Loucy (cell line): ENCODE measurements around the gene MGAM2.

Source experiments
- EZH2phosphoT487 ChIP-seq: fragments of 200-600 bp; IDR thresholded peaks from 2 replicates; pipeline ENCODE4 v1.6.1; 2018; ENCODE audit warnings: antibody characterized with exemption, mild to moderate bottlenecking, moderate library complexity, borderline replicate concordance
- TF ChIP-seq, protein P1 (sequence below): fragments of 200-600 bp; sonication (generic); conservative IDR thresholded peaks from 2 replicates; pipeline ENCODE4 v1.5.1; 2014; ENCODE audit warnings: mild to moderate bottlenecking, antibody characterized with exemption, low read length

DNA sequence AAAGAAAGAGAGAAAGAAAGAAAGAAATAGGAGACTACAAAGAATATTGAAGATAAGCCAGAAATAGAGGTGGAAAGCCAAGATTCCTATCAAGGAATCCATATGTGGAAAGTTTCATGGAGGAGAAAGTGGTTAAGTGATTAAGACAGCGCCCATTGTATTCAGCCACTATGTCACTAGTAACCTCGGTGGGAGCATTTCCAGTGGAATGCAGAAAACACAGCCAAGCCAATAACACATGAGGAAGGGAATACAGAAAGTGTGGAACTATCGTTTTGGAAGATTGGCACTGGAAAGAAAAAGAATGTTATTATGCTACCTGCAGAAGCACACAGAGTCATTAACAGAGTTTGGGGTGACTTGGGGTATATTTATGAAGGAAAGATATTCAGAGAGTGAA, 2.7 kb downstream of the MGAM2 start:
- TF ChIP-seq, protein P1, sequence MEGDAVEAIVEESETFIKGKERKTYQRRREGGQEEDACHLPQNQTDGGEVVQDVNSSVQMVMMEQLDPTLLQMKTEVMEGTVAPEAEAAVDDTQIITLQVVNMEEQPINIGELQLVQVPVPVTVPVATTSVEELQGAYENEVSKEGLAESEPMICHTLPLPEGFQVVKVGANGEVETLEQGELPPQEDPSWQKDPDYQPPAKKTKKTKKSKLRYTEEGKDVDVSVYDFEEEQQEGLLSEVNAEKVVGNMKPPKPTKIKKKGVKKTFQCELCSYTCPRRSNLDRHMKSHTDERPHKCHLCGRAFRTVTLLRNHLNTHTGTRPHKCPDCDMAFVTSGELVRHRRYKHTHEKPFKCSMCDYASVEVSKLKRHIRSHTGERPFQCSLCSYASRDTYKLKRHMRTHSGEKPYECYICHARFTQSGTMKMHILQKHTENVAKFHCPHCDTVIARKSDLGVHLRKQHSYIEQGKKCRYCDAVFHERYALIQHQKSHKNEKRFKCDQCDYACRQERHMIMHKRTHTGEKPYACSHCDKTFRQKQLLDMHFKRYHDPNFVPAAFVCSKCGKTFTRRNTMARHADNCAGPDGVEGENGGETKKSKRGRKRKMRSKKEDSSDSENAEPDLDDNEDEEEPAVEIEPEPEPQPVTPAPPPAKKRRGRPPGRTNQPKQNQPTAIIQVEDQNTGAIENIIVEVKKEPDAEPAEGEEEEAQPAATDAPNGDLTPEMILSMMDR, result no peak
- no peak for TF ChIP-seq EZH2phosphoT487
